Vagina (tissue), 2 donors: ENCODE measurements around the gene MID1. TPM values are rescaled to one million over a fixed set of nuclear protein-coding genes. Genes with fewer than 3 reads are reported as not detected.

ENCODE experiments used
- DNase-seq, 2 donors: peaks; one replicate each; pipeline ENCODE4 v3.0.0-alpha.2; 2017; ENCODE audit errors: extremely low spot score in 2 of 2
- H3K27ac ChIP-seq: fragments of 200-600 bp; sonication (generic); one replicate; pipeline ENCODE4 v1.5.1; 2019
- H3K27me3 ChIP-seq: fragments of 200-600 bp; sonication (generic); one replicate; pipeline ENCODE4 v1.5.1; 2019
- H3K36me3 ChIP-seq, 2 donors: fragments of 200-600 bp; sonication (generic); one replicate each; pipeline ENCODE4 v1.5.1; 2017 to 2019
- H3K4me1 ChIP-seq: fragments of 200-600 bp; sonication (generic); one replicate; pipeline ENCODE4 v1.5.1; 2019
- H3K4me3 ChIP-seq, 2 donors: fragments of 200-600 bp; sonication (generic); 1 replicate in 1 of 2; 2 replicates in 1 of 2; pipeline ENCODE4 v1.5.1; 2016 to 2019
- H3K9me3 ChIP-seq: fragments of 200-600 bp; sonication (generic); one replicate; pipeline ENCODE4 v1.5.1; 2019
- POLR2A ChIP-seq, 2 donors: fragments of 450-650 bp; IDR thresholded peaks; one replicate each; pipeline ENCODE4 v1.6.1; 2017; ENCODE audit warnings: antibody characterized with exemption in 2 of 2, mild to moderate bottlenecking in 2 of 2, moderate library complexity in 2 of 2
- POLR2AphosphoS5 ChIP-seq, 2 donors: sonication (generic); formaldehyde crosslinking; IDR thresholded peaks; one replicate each; pipeline ENCODE4 v1.9.0; 2017; ENCODE audit warnings: antibody characterized with exemption in 2 of 2, mild to moderate bottlenecking in 2 of 2, low read depth in 1 of 2; ENCODE audit not compliant: insufficient read depth in 1 of 2
- intact Hi-C: fragments of 100-400 bp; cut with DNase I; formaldehyde crosslinking; loops from one replicate; pipeline ENCODE4 v1.15.1; 2023
- total RNA-seq: library from RNA; depleted of rRNA; stranded (reverse); fragments of >200 nt; gene quantifications from one replicate; pipeline ENCODE4 v1.2.3, GENCODE V29; 2016
- TF ChIP-seq, protein P1 (sequence below), 3 experiments: fragments of 450-650 bp in 2 of 3; fragments of 200-600 bp in 1 of 3; sonication (generic) in 1 of 3; IDR thresholded peaks; one replicate each; pipeline ENCODE4 v1.5.1; 2017 to 2019; ENCODE audit warnings: antibody characterized with exemption in 3 of 3, mild to moderate bottlenecking in 2 of 3, moderate library complexity in 2 of 3

The MID1 gene
- total RNA-seq, 1 donor from 2014 or later, result 16.2 TPM

DNA sequence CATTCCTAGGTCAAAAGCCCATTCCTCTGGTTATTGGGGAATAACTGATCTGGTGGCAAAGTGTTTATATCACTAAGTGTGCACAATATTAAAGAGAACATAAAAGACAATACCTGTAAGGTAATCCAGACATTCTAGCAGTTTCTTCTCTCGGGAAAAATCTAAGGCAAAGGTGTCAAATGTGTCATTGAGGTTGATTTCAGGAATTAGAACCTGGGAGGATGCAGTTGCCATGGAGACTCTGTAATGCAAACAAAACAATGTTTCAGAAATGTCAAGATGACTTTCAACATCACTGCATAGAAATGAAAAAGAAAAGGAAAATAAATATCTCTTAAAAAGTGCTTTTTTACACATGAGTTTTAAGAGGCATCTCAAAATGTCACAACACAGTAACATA lies 145.9 kb downstream of the MID1 start:
- no peaks in the 10 kb centered on the region for H3K9me3 ChIP-seq
- no peaks in the 10 kb centered on the region for H3K36me3 ChIP-seq
- H3K4me1 ChIP-seq, result no peaks in the 10 kb centered on the region
- H3K27ac ChIP-seq, result no peak overlapping the region
- TF ChIP-seq POLR2AphosphoS5 (IDR thresholded peaks at IDR 0.05; ENCODE audit: insufficient read depth in 1 of 2, low read depth in 1 of 2) (no peak), POLR2A (IDR thresholded peaks at IDR 0.05) (no peak)
- TF ChIP-seq, protein P1, sequence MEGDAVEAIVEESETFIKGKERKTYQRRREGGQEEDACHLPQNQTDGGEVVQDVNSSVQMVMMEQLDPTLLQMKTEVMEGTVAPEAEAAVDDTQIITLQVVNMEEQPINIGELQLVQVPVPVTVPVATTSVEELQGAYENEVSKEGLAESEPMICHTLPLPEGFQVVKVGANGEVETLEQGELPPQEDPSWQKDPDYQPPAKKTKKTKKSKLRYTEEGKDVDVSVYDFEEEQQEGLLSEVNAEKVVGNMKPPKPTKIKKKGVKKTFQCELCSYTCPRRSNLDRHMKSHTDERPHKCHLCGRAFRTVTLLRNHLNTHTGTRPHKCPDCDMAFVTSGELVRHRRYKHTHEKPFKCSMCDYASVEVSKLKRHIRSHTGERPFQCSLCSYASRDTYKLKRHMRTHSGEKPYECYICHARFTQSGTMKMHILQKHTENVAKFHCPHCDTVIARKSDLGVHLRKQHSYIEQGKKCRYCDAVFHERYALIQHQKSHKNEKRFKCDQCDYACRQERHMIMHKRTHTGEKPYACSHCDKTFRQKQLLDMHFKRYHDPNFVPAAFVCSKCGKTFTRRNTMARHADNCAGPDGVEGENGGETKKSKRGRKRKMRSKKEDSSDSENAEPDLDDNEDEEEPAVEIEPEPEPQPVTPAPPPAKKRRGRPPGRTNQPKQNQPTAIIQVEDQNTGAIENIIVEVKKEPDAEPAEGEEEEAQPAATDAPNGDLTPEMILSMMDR (IDR thresholded peaks at IDR 0.05), result no peak
- no peak overlapping the region for H3K4me3 ChIP-seq
- DNase-seq, result no peak
- intact Hi-C loops, result no loop called here
- no peaks in the 10 kb centered on the region for H3K27me3 ChIP-seq

DNA sequence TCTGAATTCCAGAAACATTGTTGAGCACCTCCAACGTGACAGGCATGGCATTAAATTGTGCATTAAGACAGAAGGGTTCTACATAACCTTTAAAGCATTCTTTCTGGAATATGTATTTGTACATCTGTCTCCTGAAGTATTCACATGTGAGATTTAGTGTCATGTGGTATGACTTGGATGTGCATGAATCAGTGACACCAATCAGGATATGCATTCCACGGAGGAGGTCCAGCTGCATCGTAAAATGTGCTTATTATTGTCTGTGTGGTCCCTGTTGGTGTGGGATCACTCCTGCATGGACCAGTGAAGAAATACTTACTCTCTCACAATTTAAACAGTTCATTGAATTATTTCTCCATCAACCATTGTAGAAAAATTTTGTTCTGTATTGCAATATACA lies 149.0 kb downstream of the MID1 start:
- Histone ChIP-seq H3K27me3 (no peaks in the 10 kb centered on the region), H3K9me3 (no peaks in the 10 kb centered on the region), H3K4me3 (no peak overlapping the region), H3K27ac (no peak overlapping the region), H3K36me3 (no peaks in the 10 kb centered on the region), H3K4me1 (no peaks in the 10 kb centered on the region)
- DNase-seq, result no peak
- TF ChIP-seq POLR2A (IDR thresholded peaks at IDR 0.05) (no peak), POLR2AphosphoS5 (IDR thresholded peaks at IDR 0.05; ENCODE audit: insufficient read depth in 1 of 2, low read depth in 1 of 2) (no peak)
- intact Hi-C loops, result no loop called here

DNA sequence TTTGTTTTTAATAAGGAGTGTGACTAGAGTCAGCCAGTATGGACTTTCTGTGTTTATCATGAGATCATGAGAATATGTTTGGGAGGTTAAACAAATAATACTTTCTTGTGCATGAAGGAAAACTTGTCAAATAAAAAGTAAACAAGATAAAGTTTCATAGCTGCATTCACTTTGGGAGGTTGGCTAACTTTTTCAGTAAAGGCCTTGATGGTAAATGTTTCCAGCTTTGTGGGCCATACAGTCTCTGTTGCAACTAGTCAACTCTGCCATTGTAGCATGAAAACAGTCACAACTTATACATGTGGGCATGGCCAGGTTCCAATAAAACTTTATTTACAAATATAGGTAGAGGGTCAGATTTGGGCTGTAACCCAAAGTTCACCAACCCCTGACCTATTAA lies 150.4 kb downstream of the MID1 start:
- H3K9me3 ChIP-seq, result no peaks in the 10 kb centered on the region
- intact Hi-C loops, result no loop called here
- H3K27ac ChIP-seq, result no peak overlapping the region
- H3K27me3 ChIP-seq, result no peaks in the 10 kb centered on the region
- H3K4me3 ChIP-seq, result no peak overlapping the region
- no peaks in the 10 kb centered on the region for H3K36me3 ChIP-seq
- no peaks in the 10 kb centered on the region for H3K4me1 ChIP-seq
- TF ChIP-seq, protein P1 (IDR thresholded peaks at IDR 0.05), result no peak
- no peak for TF ChIP-seq POLR2AphosphoS5 (IDR thresholded peaks at IDR 0.05; ENCODE audit: insufficient read depth in 1 of 2, low read depth in 1 of 2)
- TF ChIP-seq POLR2A (IDR thresholded peaks at IDR 0.05), result no peak
- no peak for DNase-seq

DNA sequence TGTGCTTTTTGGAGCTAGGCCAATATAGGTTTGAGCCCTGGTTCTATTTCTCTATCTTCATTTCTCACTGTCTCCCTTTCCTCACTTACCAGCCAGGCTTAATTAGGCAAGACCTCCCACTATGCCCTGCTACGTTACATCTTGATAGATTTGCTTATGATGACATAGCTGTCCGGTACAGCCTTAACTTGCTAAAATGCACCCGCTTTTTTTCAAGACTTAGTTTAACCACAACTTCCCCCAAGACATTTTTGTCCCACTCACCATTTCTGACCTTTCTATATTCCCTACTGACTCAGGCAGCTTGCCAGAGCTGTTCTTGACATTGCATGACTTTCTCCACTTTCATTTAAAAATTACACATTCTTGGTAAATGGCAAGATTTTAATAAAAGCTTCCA lies 152.6 kb downstream of the MID1 start:
- no peaks in the 10 kb centered on the region for H3K4me1 ChIP-seq
- H3K27me3 ChIP-seq, result no peaks in the 10 kb centered on the region
- TF ChIP-seq POLR2A (IDR thresholded peaks at IDR 0.05), result no peak
- TF ChIP-seq, protein P1 (IDR thresholded peaks at IDR 0.05), result no peak
- no peak for TF ChIP-seq POLR2AphosphoS5 (IDR thresholded peaks at IDR 0.05; ENCODE audit: insufficient read depth in 1 of 2, low read depth in 1 of 2)
- DNase-seq, result no peak
- H3K36me3 ChIP-seq, result no peaks in the 10 kb centered on the region
- H3K9me3 ChIP-seq, result no peaks in the 10 kb centered on the region
- H3K4me3 ChIP-seq, result no peak overlapping the region
- intact Hi-C loops, result no loop called here
- H3K27ac ChIP-seq, result no peak overlapping the region

DNA sequence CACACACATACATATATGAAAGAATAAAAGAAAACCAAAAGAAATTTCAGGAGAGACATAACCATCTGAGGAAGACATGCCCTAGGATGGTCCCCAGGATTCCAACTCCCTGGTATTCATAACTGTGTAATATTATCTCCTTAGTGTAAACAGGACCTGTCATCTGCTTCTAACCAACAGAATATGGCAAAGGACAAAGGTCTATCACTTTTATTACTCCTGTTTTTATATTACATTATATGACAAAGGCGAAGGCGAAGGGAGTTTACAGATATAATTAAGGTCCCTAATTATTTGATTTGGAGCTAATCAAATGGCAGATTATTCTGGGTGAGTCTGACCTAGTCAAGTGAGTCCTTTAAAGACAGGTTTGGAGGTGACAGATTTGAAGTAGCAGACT lies 155.1 kb downstream of the MID1 start:
- Histone ChIP-seq H3K4me3 (no peak overlapping the region), H3K27ac (no peak overlapping the region), H3K27me3 (no peaks in the 10 kb centered on the region), H3K9me3 (no peaks in the 10 kb centered on the region), H3K4me1 (no peaks in the 10 kb centered on the region), H3K36me3 (no peaks in the 10 kb centered on the region)
- intact Hi-C loops, result no loop called here
- DNase-seq, result no peak
- TF ChIP-seq, protein P1 (IDR thresholded peaks at IDR 0.05), result no peak

DNA sequence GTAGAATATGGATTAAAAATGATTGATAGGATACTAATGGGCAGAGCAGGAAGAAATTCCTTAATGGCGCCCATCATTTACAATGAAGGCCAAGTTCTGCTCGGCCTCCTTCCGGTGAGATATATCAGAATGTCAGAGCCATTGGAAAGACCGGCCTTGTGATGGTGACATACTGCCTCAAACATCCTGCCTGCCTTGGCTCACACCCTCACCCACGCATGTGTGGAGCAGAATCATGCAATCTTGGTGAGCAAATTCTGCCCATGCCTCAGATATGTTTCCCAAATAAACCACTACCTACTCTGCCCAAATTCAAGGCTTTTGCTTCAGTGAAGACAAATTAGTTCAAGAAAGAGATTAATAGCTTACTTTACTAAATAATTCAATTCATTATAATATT lies 163.3 kb downstream of the MID1 start:
- Histone ChIP-seq H3K27ac (no peak overlapping the region), H3K4me3 (no peak overlapping the region), H3K36me3 (peaks cover 0 to 4% of the 10 kb centered on the region in 2 donors), H3K9me3 (no peaks in the 10 kb centered on the region), H3K4me1 (no peaks in the 10 kb centered on the region), H3K27me3 (no peaks in the 10 kb centered on the region)
- no peak for DNase-seq
- intact Hi-C loops, result no loop called here
- TF ChIP-seq POLR2A (IDR thresholded peaks at IDR 0.05) (no peak), POLR2AphosphoS5 (IDR thresholded peaks at IDR 0.05; ENCODE audit: insufficient read depth in 1 of 2, low read depth in 1 of 2) (no peak)
- TF ChIP-seq, protein P1 (IDR thresholded peaks at IDR 0.05), result no peak
